GM23338 (cell line): Measurements from ENCODE around the gene DVL1. TPM values are rescaled to one million over a fixed set of nuclear protein-coding genes. Genes with fewer than 3 reads are reported as not detected.

Experiments
- ATAC-seq: fragments of 200-7000 bp; cut with Tn5 transposase; 3 replicates; pipeline ENCODE4 v1.9.1; 2020
- DNase-seq: peaks from one replicate; pipeline ENCODE4 v3.0.0-alpha.2; 2015; ENCODE audit warnings: low spot score
- H2AFZ ChIP-seq: fragments of 200-600 bp; sonication (generic); 2 replicates; pipeline ENCODE4 v1.8.0; 2016; ENCODE audit warnings: antibody characterized with exemption, mild to moderate bottlenecking, moderate library complexity
- H3F3A ChIP-seq: fragments of 200-600 bp; sonication (generic); replicated peaks from 2 replicates; pipeline ENCODE4 v1.8.0; 2017; ENCODE audit warnings: antibody characterized with exemption, mixed run types, low read depth
- H3K27ac ChIP-seq: fragments of 200-600 bp; sonication (generic); 2 replicates; pipeline ENCODE4 v1.6.1; 2016; ENCODE audit warnings: low read depth
- H3K27me3 ChIP-seq: fragments of 200-600 bp; sonication (generic); 2 replicates; pipeline ENCODE4 v1.8.0; 2016; ENCODE audit warnings: mild to moderate bottlenecking, mixed run types, moderate library complexity; ENCODE audit not compliant: insufficient read depth
- H3K36me3 ChIP-seq: fragments of 200-600 bp; sonication (generic); 2 replicates; pipeline ENCODE4 v1.8.0; 2016; ENCODE audit warnings: mild to moderate bottlenecking; ENCODE audit not compliant: insufficient read depth
- H3K4me1 ChIP-seq: fragments of 200-600 bp; sonication (generic); 2 replicates; pipeline ENCODE4 v1.8.0; 2016; ENCODE audit warnings: mild to moderate bottlenecking, moderate library complexity; ENCODE audit not compliant: insufficient read depth
- H3K4me2 ChIP-seq: fragments of 200-600 bp; sonication (generic); 2 replicates; pipeline ENCODE4 v1.7.1; 2017; ENCODE audit warnings: mixed run types
- H3K4me3 ChIP-seq: fragments of 200-600 bp; sonication (generic); 2 replicates; pipeline ENCODE4 v1.6.1; 2016; ENCODE audit warnings: mixed run types
- H3K79me2 ChIP-seq: fragments of 200-600 bp; sonication (generic); replicated peaks from 2 replicates; pipeline ENCODE4 v1.8.0; 2017; ENCODE audit warnings: mild to moderate bottlenecking; ENCODE audit not compliant: insufficient read depth
- H3K9me2 ChIP-seq: fragments of 200-600 bp; sonication (generic); 2 replicates; pipeline ENCODE4 v1.8.0; 2017; ENCODE audit not compliant: insufficient read depth
- H4K20me1 ChIP-seq: fragments of 200-600 bp; sonication (generic); replicated peaks from 2 replicates; pipeline ENCODE4 v1.8.0; 2017; ENCODE audit warnings: mild to moderate bottlenecking; ENCODE audit not compliant: insufficient read depth
- H3K27ac Mint-ChIP-seq: 2 replicates; pipeline ENCODE4 v1.8.0; 2020; ENCODE audit warnings: inconsistent platforms, mild to moderate bottlenecking, moderate library complexity, mixed read lengths
- H3K27me3 Mint-ChIP-seq: 3 replicates; pipeline ENCODE4 v1.8.0; 2022; ENCODE audit warnings: low read depth, mild to moderate bottlenecking, moderate library complexity, mixed read lengths, inconsistent platforms; ENCODE audit not compliant: insufficient read depth, poor library complexity
- H3K36me3 Mint-ChIP-seq: 3 replicates; pipeline ENCODE4 v1.8.0; 2021; ENCODE audit warnings: low read depth, mild to moderate bottlenecking, inconsistent platforms, moderate library complexity, mixed read lengths
- H3K4me1 Mint-ChIP-seq: 3 replicates; pipeline ENCODE4 v1.8.0; 2020; ENCODE audit warnings: mild to moderate bottlenecking, inconsistent platforms, mixed read lengths
- H3K4me3 Mint-ChIP-seq: 3 replicates; pipeline ENCODE4 v1.8.0; 2021; ENCODE audit warnings: moderate library complexity, mild to moderate bottlenecking, inconsistent platforms, mixed read lengths
- H3K9me3 Mint-ChIP-seq: 3 replicates; pipeline ENCODE4 v1.8.0; 2020; ENCODE audit warnings: moderate library complexity, mild to moderate bottlenecking, inconsistent platforms, mixed read lengths
- CREB1 ChIP-seq: fragments of 250-450 bp; sonication (Bioruptor Pico); IDR thresholded peaks from 2 replicates; pipeline ENCODE4 v1.5.0; 2020; ENCODE audit warnings: low read depth, mild to moderate bottlenecking, moderate library complexity
- EZH2 ChIP-seq: fragments of 200-600 bp; sonication (generic); IDR thresholded peaks from one replicate; pipeline ENCODE4 v1.8.0; 2017; ENCODE audit warnings: antibody characterized with exemption, mild to moderate bottlenecking, low read depth; ENCODE audit not compliant: unreplicated experiment
- EZH2phosphoT487 ChIP-seq: fragments of 200-600 bp; sonication (generic); IDR thresholded peaks from one replicate; pipeline ENCODE4 v1.8.1; 2018; ENCODE audit warnings: antibody characterized with exemption; ENCODE audit not compliant: unreplicated experiment
- JUNB ChIP-seq: IDR thresholded peaks from one replicate; pipeline ENCODE4 v1.6.1; 2016; ENCODE audit warnings: antibody characterized with exemption; ENCODE audit not compliant: unreplicated experiment
- NANOG ChIP-seq: IDR thresholded peaks from 2 replicates; pipeline ENCODE4 v1.6.1; 2016; ENCODE audit warnings: antibody characterized with exemption, borderline replicate concordance
- POLR2AphosphoS5 ChIP-seq: IDR thresholded peaks from 2 replicates; pipeline ENCODE4 v1.6.1; 2016; ENCODE audit warnings: antibody characterized with exemption, low read depth
- STAT1 ChIP-seq: IDR thresholded peaks from one replicate; pipeline ENCODE4 v1.6.1; 2016; ENCODE audit warnings: antibody characterized with exemption; ENCODE audit not compliant: unreplicated experiment
- ZNF114 ChIP-seq: fragments of 250-450 bp; sonication (Bioruptor Pico); IDR thresholded peaks from 2 replicates; pipeline ENCODE4 v1.5.0; 2020; ENCODE audit warnings: mild to moderate bottlenecking, moderate library complexity
- ZNF331 ChIP-seq: fragments of 250-450 bp; sonication (Bioruptor Pico); IDR thresholded peaks from 2 replicates; pipeline ENCODE4 v1.5.0; 2020; ENCODE audit warnings: low read depth, mild to moderate bottlenecking, moderate library complexity
- polyA plus RNA-seq: library from polyadenylated mRNA; unstranded; fragments of >200 nt; fragmentation: Nextera tagmentation; extraction: Ambion mirVana; gene quantifications from 2 replicates; pipeline ENCODE4 v1.2.1, GENCODE V29; 2016
- total RNA-seq: library from RNA; depleted of rRNA; stranded (reverse); fragments of >200 nt; shearing (Covaris generic); gene quantifications from 2 replicates; pipeline ENCODE4 v1.2.3, GENCODE V29; 2014
- TF ChIP-seq, protein P1 (sequence below): IDR thresholded peaks from one replicate; pipeline ENCODE4 v1.6.1; 2018; ENCODE audit warnings: antibody characterized with exemption; ENCODE audit not compliant: unreplicated experiment
- TF ChIP-seq, protein P2 (sequence below): IDR thresholded peaks from 2 replicates; pipeline ENCODE4 v1.6.1; 2016; ENCODE audit warnings: antibody characterized with exemption
- TF ChIP-seq, protein P3 (sequence below), 2 experiments: fragments of 200-600 bp in 1 of 2; sonication (generic) in 1 of 2; conservative IDR thresholded peaks; 2 replicates each; pipeline versions ENCODE4 v1.5.1 to v1.6.1; 2016 to 2017; ENCODE audit warnings: antibody characterized with exemption in 2 of 2, low read depth in 2 of 2, mild to moderate bottlenecking in 2 of 2, moderate library complexity in 1 of 2
- TF ChIP-seq, protein P4 (sequence below): fragments of 250-450 bp; sonication (Bioruptor Pico); IDR thresholded peaks from 2 replicates; pipeline ENCODE4 v1.5.0; 2020; ENCODE audit warnings: mild to moderate bottlenecking, moderate library complexity

The DVL1 gene
- total and polyA plus RNA-seq, 2 experiments from 2014 or later: 13.5 to 69.7 TPM

DNA sequence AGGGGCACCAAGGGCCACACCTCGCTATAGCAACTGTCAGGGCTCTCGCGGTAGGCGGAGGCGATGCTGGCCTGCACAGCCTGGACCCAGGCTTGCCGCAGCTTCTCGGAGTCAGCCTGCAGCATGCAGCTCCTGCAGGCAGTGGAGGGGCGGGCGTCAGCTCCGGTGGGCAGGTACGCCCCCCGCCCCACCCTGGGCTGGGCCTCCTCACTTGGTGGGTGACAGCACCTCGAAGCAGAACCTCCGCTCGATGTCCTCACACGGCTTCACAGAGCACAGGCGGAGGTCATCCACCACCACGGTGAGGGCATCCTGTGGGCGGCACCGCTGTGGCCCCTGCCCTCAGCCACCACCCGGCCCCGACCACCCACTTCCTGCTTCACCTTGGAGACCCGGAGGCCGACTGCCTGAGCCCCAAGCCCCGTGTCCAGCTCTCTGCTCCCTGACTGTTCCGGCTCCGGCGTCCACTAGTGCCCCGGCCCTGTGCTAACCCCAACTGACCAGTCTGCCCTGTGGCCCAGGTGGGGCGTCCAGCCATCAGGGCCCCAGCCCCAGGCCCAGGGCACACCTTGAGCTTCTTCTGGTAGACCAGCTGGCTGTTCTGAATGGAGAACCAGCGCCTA is 51.3 kb downstream of the DVL1 start:
- ATAC-seq: no peak
- Histone ChIP-seq H3K36me3 (no peaks in the 10 kb centered on the region), H3K4me3 (no peak overlapping the region), H2AFZ (no peak overlapping the region), H3K27ac (no peak overlapping the region), H3K4me1 (no peaks in the 10 kb centered on the region), H4K20me1 (no peaks in the 10 kb centered on the region), H3K79me2 (no peaks in the 10 kb centered on the region), H3K9me2 (no peaks in the 10 kb centered on the region), H3F3A (0 out of 2 replicates have a peak, but pooled peaks cover 8% of the 10 kb centered on the region), H3K27me3 (no peaks in the 10 kb centered on the region), H3K4me2 (no peak overlapping the region)
- Mint-ChIP-seq H3K27ac (no peak overlapping the region), H3K9me3 (no peaks in the 10 kb centered on the region), H3K36me3 (no peaks in the 10 kb centered on the region), H3K27me3 (no peaks in the 10 kb centered on the region), H3K4me1 (no peaks in the 10 kb centered on the region), H3K4me3 (no peak overlapping the region)
- no peak for DNase-seq
- no peak for TF ChIP-seq EZH2phosphoT487
- TF ChIP-seq, protein P1, sequence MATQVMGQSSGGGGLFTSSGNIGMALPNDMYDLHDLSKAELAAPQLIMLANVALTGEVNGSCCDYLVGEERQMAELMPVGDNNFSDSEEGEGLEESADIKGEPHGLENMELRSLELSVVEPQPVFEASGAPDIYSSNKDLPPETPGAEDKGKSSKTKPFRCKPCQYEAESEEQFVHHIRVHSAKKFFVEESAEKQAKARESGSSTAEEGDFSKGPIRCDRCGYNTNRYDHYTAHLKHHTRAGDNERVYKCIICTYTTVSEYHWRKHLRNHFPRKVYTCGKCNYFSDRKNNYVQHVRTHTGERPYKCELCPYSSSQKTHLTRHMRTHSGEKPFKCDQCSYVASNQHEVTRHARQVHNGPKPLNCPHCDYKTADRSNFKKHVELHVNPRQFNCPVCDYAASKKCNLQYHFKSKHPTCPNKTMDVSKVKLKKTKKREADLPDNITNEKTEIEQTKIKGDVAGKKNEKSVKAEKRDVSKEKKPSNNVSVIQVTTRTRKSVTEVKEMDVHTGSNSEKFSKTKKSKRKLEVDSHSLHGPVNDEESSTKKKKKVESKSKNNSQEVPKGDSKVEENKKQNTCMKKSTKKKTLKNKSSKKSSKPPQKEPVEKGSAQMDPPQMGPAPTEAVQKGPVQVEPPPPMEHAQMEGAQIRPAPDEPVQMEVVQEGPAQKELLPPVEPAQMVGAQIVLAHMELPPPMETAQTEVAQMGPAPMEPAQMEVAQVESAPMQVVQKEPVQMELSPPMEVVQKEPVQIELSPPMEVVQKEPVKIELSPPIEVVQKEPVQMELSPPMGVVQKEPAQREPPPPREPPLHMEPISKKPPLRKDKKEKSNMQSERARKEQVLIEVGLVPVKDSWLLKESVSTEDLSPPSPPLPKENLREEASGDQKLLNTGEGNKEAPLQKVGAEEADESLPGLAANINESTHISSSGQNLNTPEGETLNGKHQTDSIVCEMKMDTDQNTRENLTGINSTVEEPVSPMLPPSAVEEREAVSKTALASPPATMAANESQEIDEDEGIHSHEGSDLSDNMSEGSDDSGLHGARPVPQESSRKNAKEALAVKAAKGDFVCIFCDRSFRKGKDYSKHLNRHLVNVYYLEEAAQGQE: no peak
- no peak for TF ChIP-seq JUNB
- TF ChIP-seq ZNF331 (CRISPR knock-in tag): no peak
- TF ChIP-seq NANOG: no peak
- TF ChIP-seq STAT1: no peak
- TF ChIP-seq EZH2: no peak
- TF ChIP-seq, protein P2, sequence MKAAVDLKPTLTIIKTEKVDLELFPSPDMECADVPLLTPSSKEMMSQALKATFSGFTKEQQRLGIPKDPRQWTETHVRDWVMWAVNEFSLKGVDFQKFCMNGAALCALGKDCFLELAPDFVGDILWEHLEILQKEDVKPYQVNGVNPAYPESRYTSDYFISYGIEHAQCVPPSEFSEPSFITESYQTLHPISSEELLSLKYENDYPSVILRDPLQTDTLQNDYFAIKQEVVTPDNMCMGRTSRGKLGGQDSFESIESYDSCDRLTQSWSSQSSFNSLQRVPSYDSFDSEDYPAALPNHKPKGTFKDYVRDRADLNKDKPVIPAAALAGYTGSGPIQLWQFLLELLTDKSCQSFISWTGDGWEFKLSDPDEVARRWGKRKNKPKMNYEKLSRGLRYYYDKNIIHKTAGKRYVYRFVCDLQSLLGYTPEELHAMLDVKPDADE: no peak
- TF ChIP-seq ZNF114 (CRISPR knock-in tag): no peak
- TF ChIP-seq, protein P3, sequence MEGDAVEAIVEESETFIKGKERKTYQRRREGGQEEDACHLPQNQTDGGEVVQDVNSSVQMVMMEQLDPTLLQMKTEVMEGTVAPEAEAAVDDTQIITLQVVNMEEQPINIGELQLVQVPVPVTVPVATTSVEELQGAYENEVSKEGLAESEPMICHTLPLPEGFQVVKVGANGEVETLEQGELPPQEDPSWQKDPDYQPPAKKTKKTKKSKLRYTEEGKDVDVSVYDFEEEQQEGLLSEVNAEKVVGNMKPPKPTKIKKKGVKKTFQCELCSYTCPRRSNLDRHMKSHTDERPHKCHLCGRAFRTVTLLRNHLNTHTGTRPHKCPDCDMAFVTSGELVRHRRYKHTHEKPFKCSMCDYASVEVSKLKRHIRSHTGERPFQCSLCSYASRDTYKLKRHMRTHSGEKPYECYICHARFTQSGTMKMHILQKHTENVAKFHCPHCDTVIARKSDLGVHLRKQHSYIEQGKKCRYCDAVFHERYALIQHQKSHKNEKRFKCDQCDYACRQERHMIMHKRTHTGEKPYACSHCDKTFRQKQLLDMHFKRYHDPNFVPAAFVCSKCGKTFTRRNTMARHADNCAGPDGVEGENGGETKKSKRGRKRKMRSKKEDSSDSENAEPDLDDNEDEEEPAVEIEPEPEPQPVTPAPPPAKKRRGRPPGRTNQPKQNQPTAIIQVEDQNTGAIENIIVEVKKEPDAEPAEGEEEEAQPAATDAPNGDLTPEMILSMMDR (conservative IDR thresholded peaks at IDR 0.05; ENCODE audit: low read depth in 2 of 2): no peak
- no peak for TF ChIP-seq CREB1
- TF ChIP-seq, protein P4, sequence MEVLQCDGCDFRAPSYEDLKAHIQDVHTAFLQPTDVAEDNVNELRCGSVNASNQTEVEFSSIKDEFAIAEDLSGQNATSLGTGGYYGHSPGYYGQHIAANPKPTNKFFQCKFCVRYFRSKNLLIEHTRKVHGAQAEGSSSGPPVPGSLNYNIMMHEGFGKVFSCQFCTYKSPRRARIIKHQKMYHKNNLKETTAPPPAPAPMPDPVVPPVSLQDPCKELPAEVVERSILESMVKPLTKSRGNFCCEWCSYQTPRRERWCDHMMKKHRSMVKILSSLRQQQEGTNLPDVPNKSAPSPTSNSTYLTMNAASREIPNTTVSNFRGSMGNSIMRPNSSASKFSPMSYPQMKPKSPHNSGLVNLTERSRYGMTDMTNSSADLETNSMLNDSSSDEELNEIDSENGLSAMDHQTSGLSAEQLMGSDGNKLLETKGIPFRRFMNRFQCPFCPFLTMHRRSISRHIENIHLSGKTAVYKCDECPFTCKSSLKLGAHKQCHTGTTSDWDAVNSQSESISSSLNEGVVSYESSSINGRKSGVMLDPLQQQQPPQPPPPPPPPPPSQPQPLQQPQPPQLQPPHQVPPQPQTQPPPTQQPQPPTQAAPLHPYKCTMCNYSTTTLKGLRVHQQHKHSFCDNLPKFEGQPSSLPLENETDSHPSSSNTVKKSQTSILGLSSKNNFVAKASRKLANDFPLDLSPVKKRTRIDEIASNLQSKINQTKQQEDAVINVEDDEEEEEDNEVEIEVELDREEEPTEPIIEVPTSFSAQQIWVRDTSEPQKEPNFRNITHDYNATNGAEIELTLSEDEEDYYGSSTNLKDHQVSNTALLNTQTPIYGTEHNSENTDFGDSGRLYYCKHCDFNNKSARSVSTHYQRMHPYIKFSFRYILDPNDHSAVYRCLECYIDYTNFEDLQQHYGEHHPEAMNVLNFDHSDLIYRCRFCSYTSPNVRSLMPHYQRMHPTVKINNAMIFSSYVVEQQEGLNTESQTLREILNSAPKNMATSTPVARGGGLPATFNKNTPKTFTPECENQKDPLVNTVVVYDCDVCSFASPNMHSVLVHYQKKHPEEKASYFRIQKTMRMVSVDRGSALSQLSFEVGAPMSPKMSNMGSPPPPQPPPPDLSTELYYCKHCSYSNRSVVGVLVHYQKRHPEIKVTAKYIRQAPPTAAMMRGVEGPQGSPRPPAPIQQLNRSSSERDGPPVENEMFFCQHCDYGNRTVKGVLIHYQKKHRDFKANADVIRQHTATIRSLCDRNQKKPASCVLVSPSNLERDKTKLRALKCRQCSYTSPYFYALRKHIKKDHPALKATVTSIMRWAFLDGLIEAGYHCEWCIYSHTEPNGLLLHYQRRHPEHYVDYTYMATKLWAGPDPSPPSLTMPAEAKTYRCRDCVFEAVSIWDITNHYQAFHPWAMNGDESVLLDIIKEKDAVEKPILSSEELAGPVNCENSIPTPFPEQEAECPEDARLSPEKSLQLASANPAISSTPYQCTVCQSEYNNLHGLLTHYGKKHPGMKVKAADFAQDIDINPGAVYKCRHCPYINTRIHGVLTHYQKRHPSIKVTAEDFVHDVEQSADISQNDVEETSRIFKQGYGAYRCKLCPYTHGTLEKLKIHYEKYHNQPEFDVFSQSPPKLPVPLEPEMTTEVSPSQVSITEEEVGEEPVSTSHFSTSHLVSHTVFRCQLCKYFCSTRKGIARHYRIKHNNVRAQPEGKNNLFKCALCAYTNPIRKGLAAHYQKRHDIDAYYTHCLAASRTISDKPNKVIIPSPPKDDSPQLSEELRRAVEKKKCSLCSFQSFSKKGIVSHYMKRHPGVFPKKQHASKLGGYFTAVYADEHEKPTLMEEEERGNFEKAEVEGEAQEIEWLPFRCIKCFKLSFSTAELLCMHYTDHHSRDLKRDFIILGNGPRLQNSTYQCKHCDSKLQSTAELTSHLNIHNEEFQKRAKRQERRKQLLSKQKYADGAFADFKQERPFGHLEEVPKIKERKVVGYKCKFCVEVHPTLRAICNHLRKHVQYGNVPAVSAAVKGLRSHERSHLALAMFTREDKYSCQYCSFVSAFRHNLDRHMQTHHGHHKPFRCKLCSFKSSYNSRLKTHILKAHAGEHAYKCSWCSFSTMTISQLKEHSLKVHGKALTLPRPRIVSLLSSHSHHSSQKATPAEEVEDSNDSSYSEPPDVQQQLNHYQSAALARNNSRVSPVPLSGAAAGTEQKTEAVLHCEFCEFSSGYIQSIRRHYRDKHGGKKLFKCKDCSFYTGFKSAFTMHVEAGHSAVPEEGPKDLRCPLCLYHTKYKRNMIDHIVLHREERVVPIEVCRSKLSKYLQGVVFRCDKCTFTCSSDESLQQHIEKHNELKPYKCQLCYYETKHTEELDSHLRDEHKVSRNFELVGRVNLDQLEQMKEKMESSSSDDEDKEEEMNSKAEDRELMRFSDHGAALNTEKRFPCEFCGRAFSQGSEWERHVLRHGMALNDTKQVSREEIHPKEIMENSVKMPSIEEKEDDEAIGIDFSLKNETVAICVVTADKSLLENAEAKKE: no peak
- TF ChIP-seq POLR2AphosphoS5: no peak
